Endothelial cell of umbilical vein (primary cell): ENCODE measurements around the gene JARID2. TPM values are rescaled to one million over a fixed set of nuclear protein-coding genes. Genes with fewer than 3 reads are reported as not detected.

ENCODE experiments used
- BruUV-seq: library from RNA; stranded (reverse); fragments of 400-500 nt; replicated peaks from 2 replicates; lab custom pipeline; 2021; lab: Mats Ljungman, UMichigan
- CTCF ChIA-PET: fragments of 300-600, 350-600 bp; sonication (Branson Sonifier 250); formaldehyde crosslinking; loops from one replicate; lab custom pipeline; 2021; ENCODE audit warnings: antibody characterized with exemption, inconsistent platforms; lab: Charles Lee
- POLR2A ChIA-PET: fragments of 300-600, 350-600 bp; sonication (Branson Sonifier 250); formaldehyde crosslinking; loops from one replicate; lab custom pipeline; 2021; ENCODE audit warnings: antibody characterized with exemption, inconsistent platforms; lab: Charles Lee
- DNase-seq: peaks from one replicate; pipeline ENCODE4 v3.0.0-alpha.2; 2011; ENCODE audit warnings: low read depth, low spot score
- FAIRE-seq: peaks from 2 replicates; lab custom pipeline; 2011; peaks lifted over from hg19 to GRCh38; lab: Jason Lieb, UNC
- H2AFZ ChIP-seq: 2 replicates; pipeline ENCODE4 v1.6.0; 2012; ENCODE audit warnings: low read depth, low read length, control low read depth, inconsistent platforms
- H3K27ac ChIP-seq: 2 replicates; pipeline ENCODE4 v1.5.1; 2011; ENCODE audit warnings: low read depth, mild to moderate bottlenecking, control low read depth, low read length, moderate library complexity; ENCODE audit not compliant: insufficient read depth
- H3K27me3 ChIP-seq, 2 experiments: 2 replicates each; pipeline versions ENCODE4 v1.6.0 to v1.6.1; 2011; ENCODE audit warnings: low read length in 2 of 2, mixed read lengths in 1 of 2; ENCODE audit not compliant: control insufficient read depth in 2 of 2, insufficient read depth in 2 of 2
- H3K36me3 ChIP-seq, 2 experiments: 2 replicates in 1 of 2; 3 replicates in 1 of 2; pipeline ENCODE4 v1.5.1; 2011; ENCODE audit warnings: low read length in 2 of 2, mild to moderate bottlenecking in 1 of 2, moderate library complexity in 1 of 2; ENCODE audit not compliant: control insufficient read depth in 2 of 2, insufficient read depth in 2 of 2; ENCODE audit errors: extremely low read depth in 1 of 2
- H3K4me1 ChIP-seq: 3 replicates; pipeline ENCODE4 v1.5.1; 2011; ENCODE audit warnings: mild to moderate bottlenecking, low read length; ENCODE audit not compliant: control insufficient read depth, insufficient read depth; ENCODE audit errors: extremely low read depth
- H3K4me2 ChIP-seq: 2 replicates; pipeline ENCODE4 v1.6.1; 2011; ENCODE audit warnings: low read length, control low read depth, mixed read lengths; ENCODE audit not compliant: insufficient read depth
- H3K4me3 ChIP-seq, 3 experiments: fragments of 200-600 bp in 1 of 3; sonication (generic), shearing (Covaris generic) in 1 of 3; replicated peaks in 1 of 3; 2 replicates each; pipeline ENCODE4 v1.5.1; 2011 to 2016; ENCODE audit warnings: control low read depth in 3 of 3, low read length in 3 of 3, mild to moderate bottlenecking in 2 of 3, inconsistent platforms in 1 of 3, low read depth in 1 of 3, moderate library complexity in 1 of 3; ENCODE audit not compliant: insufficient read depth in 1 of 3
- H3K79me2 ChIP-seq: 2 replicates; pipeline ENCODE4 v1.6.0; 2012; ENCODE audit warnings: low read length, inconsistent platforms; ENCODE audit not compliant: control insufficient read depth, insufficient read depth
- H3K9ac ChIP-seq: replicated peaks from 2 replicates; pipeline ENCODE3; 2011; ENCODE audit warnings: low read length, control low read depth; ENCODE audit not compliant: insufficient read depth; ENCODE audit errors: extremely low read depth
- H3K9me1 ChIP-seq: replicated peaks from 3 replicates; pipeline ENCODE4 v1.6.0; 2011; ENCODE audit warnings: mild to moderate bottlenecking, low read length; ENCODE audit not compliant: control insufficient read depth, insufficient read depth; ENCODE audit errors: extremely low read depth
- H3K9me3 ChIP-seq: replicated peaks from 2 replicates; pipeline ENCODE4 v1.5.1; 2012; ENCODE audit warnings: low read length, inconsistent platforms; ENCODE audit not compliant: control insufficient read depth, insufficient read depth
- H4K20me1 ChIP-seq: replicated peaks from 2 replicates; pipeline ENCODE3; 2011; ENCODE audit warnings: mild to moderate bottlenecking, low read length; ENCODE audit not compliant: control insufficient read depth, insufficient read depth; ENCODE audit errors: extremely low read depth
- FOS ChIP-seq: IDR thresholded peaks from 2 replicates; pipeline ENCODE4 v1.6.1; 2011; ENCODE audit warnings: mild to moderate bottlenecking, low read length, moderate library complexity, borderline replicate concordance; ENCODE audit not compliant: insufficient read depth
- GATA2 ChIP-seq: IDR thresholded peaks from 2 replicates; pipeline ENCODE4 v1.7.0; 2011; ENCODE audit warnings: low read depth, mild to moderate bottlenecking, moderate library complexity, mixed read lengths, low read length; ENCODE audit not compliant: insufficient read length, insufficient read depth
- JUN ChIP-seq: IDR thresholded peaks from 2 replicates; pipeline ENCODE4 v1.6.1; 2011; ENCODE audit warnings: borderline replicate concordance, low read depth; ENCODE audit not compliant: insufficient read length, insufficient read depth
- MAX ChIP-seq: IDR thresholded peaks from 2 replicates; pipeline ENCODE4 v1.6.1; 2011; ENCODE audit not compliant: insufficient read depth, insufficient read length
- MYC ChIP-seq: IDR thresholded peaks from one replicate; pipeline ENCODE4 v1.6.1; 2011; ENCODE audit warnings: mild to moderate bottlenecking, low read depth, low read length
- POLR2A ChIP-seq: IDR thresholded peaks from 2 replicates; pipeline ENCODE4 v1.6.1; 2012; ENCODE audit warnings: low read depth, mild to moderate bottlenecking, control low read depth, low read length
- POLR2AphosphoS5 ChIP-seq: IDR thresholded peaks from 2 replicates; pipeline ENCODE4 v1.6.1; 2012; ENCODE audit warnings: low read depth, mild to moderate bottlenecking, control low read depth, low read length, moderate library complexity; ENCODE audit not compliant: insufficient read depth
- dilution Hi-C: fragments of 300-500 bp; cut with MboI; formaldehyde crosslinking; loops from one replicate; pipeline ENCODE4 v1.15.0; 2019; ENCODE audit warnings: low sequenced_read_pairs; ENCODE audit not compliant: extremely low pct_ligation_motif_present
- intact Hi-C: fragments of 100-400 bp; cut with micrococcal nuclease; formaldehyde crosslinking; loops from one replicate; pipeline ENCODE4 v1.10.0; 2022
- polyA plus RNA-seq, 4 experiments: library from polyadenylated mRNA; depleted of rRNA in 3 of 4; stranded (reverse) in 3 of 4; unstranded in 1 of 4; fragments of >200 nt; gene quantifications; 2 replicates each; pipeline versions ENCODE4 v1.2.1 to v1.2.3, GENCODE V29; 2011 to 2012; ENCODE audit warnings: missing spikeins in 1 of 4
- total RNA-seq: library from RNA; stranded (reverse); gene quantifications from 2 replicates; pipeline ENCODE4 v1.2.3, GENCODE V29; 2021
- TF ChIP-seq, protein P1 (sequence below), 2 donors: IDR thresholded peaks; 1 replicate in 1 of 2; 2 replicates in 1 of 2; pipeline ENCODE4 v1.5.1; 2011; ENCODE audit warnings: low read length in 2 of 2, mild to moderate bottlenecking in 2 of 2, moderate library complexity in 2 of 2, control low read depth in 1 of 2, inconsistent platforms in 1 of 2, low read depth in 1 of 2; ENCODE audit not compliant: insufficient read depth in 1 of 2; ENCODE audit errors: extremely low read depth in 1 of 2

JARID2 gene
- total and polyA plus RNA-seq, 2 donors (not counting 3 experiments of a cell fraction or from before 2014, with no cell fraction given): 2.9 to 10.6 TPM

GRCh38 chr6:15310680-15311079 lies 64.8 kb downstream of the JARID2 start:
- no TSS peak for BruUV-seq
- DNase-seq: no peak

More at GRCh38 chr6:15310680-15311079, 64.8 kb downstream of the JARID2 start:
- Histone ChIP-seq H2AFZ (no peak overlapping the region), H3K27me3 (no peaks in the 10 kb centered on the region), H3K9ac (no peak overlapping the region), H3K79me2 (peaks cover 15% of the 10 kb centered on the region), H3K27ac (no peak overlapping the region), H4K20me1 (no peaks in the 10 kb centered on the region), H3K9me3 (no peaks in the 10 kb centered on the region), H3K4me1 (peaks cover 38% of the 10 kb centered on the region), H3K4me3 (no peak overlapping the region), H3K36me3 (no peaks in the 10 kb centered on the region), H3K9me1 (no peaks in the 10 kb centered on the region), H3K4me2 (no peak overlapping the region)
- dilution Hi-C loops: no loop called here
- intact Hi-C loops: no loop called here
- TF ChIP-seq MAX: no peak
- no peak for TF ChIP-seq GATA2
- TF ChIP-seq JUN: no peak
- TF ChIP-seq, protein P1, sequence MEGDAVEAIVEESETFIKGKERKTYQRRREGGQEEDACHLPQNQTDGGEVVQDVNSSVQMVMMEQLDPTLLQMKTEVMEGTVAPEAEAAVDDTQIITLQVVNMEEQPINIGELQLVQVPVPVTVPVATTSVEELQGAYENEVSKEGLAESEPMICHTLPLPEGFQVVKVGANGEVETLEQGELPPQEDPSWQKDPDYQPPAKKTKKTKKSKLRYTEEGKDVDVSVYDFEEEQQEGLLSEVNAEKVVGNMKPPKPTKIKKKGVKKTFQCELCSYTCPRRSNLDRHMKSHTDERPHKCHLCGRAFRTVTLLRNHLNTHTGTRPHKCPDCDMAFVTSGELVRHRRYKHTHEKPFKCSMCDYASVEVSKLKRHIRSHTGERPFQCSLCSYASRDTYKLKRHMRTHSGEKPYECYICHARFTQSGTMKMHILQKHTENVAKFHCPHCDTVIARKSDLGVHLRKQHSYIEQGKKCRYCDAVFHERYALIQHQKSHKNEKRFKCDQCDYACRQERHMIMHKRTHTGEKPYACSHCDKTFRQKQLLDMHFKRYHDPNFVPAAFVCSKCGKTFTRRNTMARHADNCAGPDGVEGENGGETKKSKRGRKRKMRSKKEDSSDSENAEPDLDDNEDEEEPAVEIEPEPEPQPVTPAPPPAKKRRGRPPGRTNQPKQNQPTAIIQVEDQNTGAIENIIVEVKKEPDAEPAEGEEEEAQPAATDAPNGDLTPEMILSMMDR (IDR thresholded peaks at IDR 0.05; ENCODE audit: extremely low read depth in 1 of 2, insufficient read depth in 1 of 2, low read depth in 1 of 2, low read length in 2 of 2): no peak
- no peak for TF ChIP-seq POLR2A
- no peak for TF ChIP-seq POLR2AphosphoS5
- no peak for TF ChIP-seq MYC
- no peak for TF ChIP-seq FOS
- ChIA-PET POLR2A (no interaction called here), CTCF (no interaction called here)
- FAIRE-seq: no peak
